Neuronal stem cell (in vitro differentiated cells): ENCODE results near the gene C9orf78.
A peak's percentile ranks its signal among the peaks of the same experiment; 100 is the strongest.

Experiments
- DNase-seq: peaks from one replicate; pipeline ENCODE4 v3.0.0-alpha.2; 2013; ENCODE audit warnings: low spot score
- H2AFZ ChIP-seq: one replicate; pipeline ENCODE4 v1.6.1; 2013; ENCODE audit warnings: mild to moderate bottlenecking, low read length, inconsistent platforms
- H2AK5ac ChIP-seq: 2 replicates; pipeline ENCODE4 v1.6.1; 2013; ENCODE audit warnings: low read depth, mild to moderate bottlenecking, inconsistent platforms, low read length, moderate library complexity, mixed read lengths
- H2BK120ac ChIP-seq: 2 replicates; pipeline ENCODE4 v1.6.1; 2013; ENCODE audit warnings: low read depth, mild to moderate bottlenecking, inconsistent platforms, low read length, moderate library complexity, mixed read lengths
- H2BK12ac ChIP-seq: one replicate; pipeline ENCODE4 v1.6.1; 2013; ENCODE audit warnings: low read length, inconsistent platforms
- H2BK15ac ChIP-seq: 2 replicates; pipeline ENCODE4 v1.6.1; 2013; ENCODE audit warnings: mild to moderate bottlenecking, low read length, inconsistent platforms, mixed read lengths
- H2BK5ac ChIP-seq: one replicate; pipeline ENCODE4 v1.6.1; 2013; ENCODE audit warnings: inconsistent platforms, mild to moderate bottlenecking, low read length, moderate library complexity
- H3K14ac ChIP-seq: one replicate; pipeline ENCODE4 v1.6.1; 2013; ENCODE audit warnings: low read length, inconsistent platforms
- H3K18ac ChIP-seq: 2 replicates; pipeline ENCODE4 v1.6.1; 2013; ENCODE audit warnings: low read length, inconsistent platforms
- H3K23ac ChIP-seq: 2 replicates; pipeline ENCODE4 v1.6.1; 2013; ENCODE audit warnings: low read depth, mild to moderate bottlenecking, mixed read lengths, low read length, inconsistent platforms; ENCODE audit not compliant: poor library complexity
- H3K27ac ChIP-seq: replicated peaks from 3 replicates; pipeline ENCODE4 v1.5.1; 2013; ENCODE audit warnings: low read length, inconsistent platforms
- H3K27me3 ChIP-seq, 3 experiments: 2 replicates each; pipeline ENCODE4 v1.6.1; 2013; ENCODE audit warnings: low read length in 3 of 3, mild to moderate bottlenecking in 2 of 3, inconsistent platforms in 1 of 3, low read depth in 1 of 3, mixed read lengths in 1 of 3, moderate library complexity in 1 of 3; ENCODE audit not compliant: control insufficient read depth in 3 of 3, insufficient read depth in 3 of 3
- H3K36me3 ChIP-seq, 2 donors: replicated peaks in 1 of 2; 2 replicates each; pipeline ENCODE4 v1.6.1; 2013; ENCODE audit warnings: low read length in 2 of 2; ENCODE audit not compliant: control insufficient read depth in 2 of 2, insufficient read depth in 2 of 2
- H3K4ac ChIP-seq: 2 replicates; pipeline ENCODE4 v1.6.1; 2013; ENCODE audit warnings: inconsistent platforms, mild to moderate bottlenecking, low read length, moderate library complexity
- H3K4me1 ChIP-seq, 2 donors: 1 replicate in 1 of 2; 2 replicates in 1 of 2; pipeline ENCODE4 v1.6.1; 2013; ENCODE audit warnings: low read length in 2 of 2, low read depth in 1 of 2; ENCODE audit not compliant: control insufficient read depth in 2 of 2, insufficient read depth in 1 of 2
- H3K4me2 ChIP-seq: one replicate; pipeline ENCODE4 v1.6.1; 2013; ENCODE audit warnings: mild to moderate bottlenecking, low read length, inconsistent platforms; ENCODE audit not compliant: insufficient read depth, poor library complexity, severe bottlenecking
- H3K4me3 ChIP-seq, 2 donors: 2 replicates each; pipeline ENCODE4 v1.5.1; 2013; ENCODE audit warnings: low read length in 2 of 2, mild to moderate bottlenecking in 2 of 2, inconsistent platforms in 1 of 2, moderate library complexity in 1 of 2
- H3K79me1 ChIP-seq: one replicate; pipeline ENCODE4 v1.6.1; 2013; ENCODE audit warnings: low read depth, mild to moderate bottlenecking, inconsistent platforms, low read length, moderate library complexity
- H3K9ac ChIP-seq: one replicate; pipeline ENCODE4 v1.6.1; 2013; ENCODE audit warnings: mild to moderate bottlenecking, low read depth, low read length, inconsistent platforms; ENCODE audit not compliant: poor library complexity
- H3K9me3 ChIP-seq, 2 donors: replicated peaks in 1 of 2; 2 replicates each; pipeline versions ENCODE3 to v1.6.1; 2013; ENCODE audit warnings: low read length in 2 of 2, mild to moderate bottlenecking in 2 of 2, inconsistent platforms in 1 of 2, low read depth in 1 of 2, mixed read lengths in 1 of 2, moderate library complexity in 1 of 2; ENCODE audit not compliant: control insufficient read depth in 2 of 2, insufficient read depth in 1 of 2
- H4K8ac ChIP-seq: one replicate; pipeline ENCODE4 v1.6.1; 2013; ENCODE audit warnings: low read depth, mild to moderate bottlenecking, inconsistent platforms, low read length, moderate library complexity
- H4K91ac ChIP-seq: one replicate; pipeline ENCODE4 v1.6.1; 2013; ENCODE audit warnings: low read length, low read depth, mild to moderate bottlenecking, inconsistent platforms; ENCODE audit not compliant: poor library complexity
- WGBS, 2 donors: extraction: QIAGEN DNeasy Blood & Tissue Kit; methylation state at CpG; one replicate each; pipeline ENCODE4 v1.1.7; 2013; ENCODE audit warnings: missing lambda C conversion rate in 2 of 2, mixed read lengths in 1 of 2; ENCODE audit not compliant: insufficient read length in 2 of 2, insufficient replicate concordance in 1 of 2; ENCODE audit errors: extremely low coverage in 2 of 2; 5-methylcytosine and 5-hydroxymethylcytosine counted together
- small RNA-seq: library from polyadenylated mRNA; stranded (forward); fragments of <200 nt; extraction: miRNeasy Mini kit (QIAGEN cat#:217004); gene quantifications from one replicate; pipeline ENCODE3, GENCODE V24; 2013; ENCODE audit not compliant: insufficient read depth

The C9orf78 gene

DNA sequence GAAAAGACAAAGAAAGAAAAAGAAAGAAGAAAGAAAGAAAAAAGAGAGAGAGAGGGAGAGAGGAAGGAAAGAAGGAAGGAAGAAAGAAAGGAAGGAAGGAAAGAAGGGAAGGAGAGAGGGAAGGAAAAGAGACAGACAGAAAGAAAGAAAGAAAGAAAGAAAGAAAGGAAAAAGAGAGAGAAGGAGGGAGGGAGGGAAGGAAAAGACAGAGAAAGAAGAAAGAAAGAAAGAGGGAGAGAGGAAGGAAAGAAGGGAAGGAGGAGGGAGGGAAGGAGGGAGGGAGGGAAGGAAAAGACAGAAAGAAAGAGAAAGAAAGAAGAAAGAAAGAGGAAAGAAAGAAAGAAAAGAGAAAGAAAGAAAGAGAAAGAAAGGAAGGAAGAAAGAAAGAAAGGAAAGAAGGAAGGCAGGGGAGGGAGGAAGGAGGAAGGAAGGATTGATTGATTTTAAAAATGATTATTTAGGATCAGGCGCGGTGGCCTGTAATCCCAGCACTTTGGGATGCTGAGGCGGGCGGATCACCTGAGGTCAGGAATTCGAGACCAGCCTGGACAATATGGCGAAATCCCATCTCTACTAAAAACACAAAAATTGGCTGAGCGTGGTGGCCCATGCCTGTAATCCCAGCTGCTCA lies 55.4 kb downstream of the C9orf78 start:
- no peaks in the 10 kb centered on the region for H3K27me3 ChIP-seq
- no CpG with 5 or more reads among the region's 7 CpGs for WGBS, 2 donors
- no peak for DNase-seq
- no peak overlapping the region for H2BK5ac ChIP-seq
- no peak overlapping the region for H3K9ac ChIP-seq
- no peak overlapping the region for H3K18ac ChIP-seq
- no peak overlapping the region for H4K8ac ChIP-seq
- no peak overlapping the region for H3K4me2 ChIP-seq
- no peak overlapping the region for H3K4me3 ChIP-seq
- H3K4me1 ChIP-seq = peaks cover 5 to 7% of the 10 kb centered on the region in 2 donors
- no peak overlapping the region for H3K27ac ChIP-seq
- no peak overlapping the region for H2BK15ac ChIP-seq
- no peaks in the 10 kb centered on the region for H3K36me3 ChIP-seq
- H2BK12ac ChIP-seq = no peak overlapping the region
- H2BK120ac ChIP-seq = no peak overlapping the region
- no peak overlapping the region for H2AK5ac ChIP-seq
- no peak overlapping the region for H4K91ac ChIP-seq
- H3K23ac ChIP-seq = no peak overlapping the region
- H3K4ac ChIP-seq = no peak overlapping the region
- H3K79me1 ChIP-seq = no peaks in the 10 kb centered on the region
- H2AFZ ChIP-seq = no peak overlapping the region
- H3K9me3 ChIP-seq = no peaks in the 10 kb centered on the region
- no peak overlapping the region for H3K14ac ChIP-seq

DNA sequence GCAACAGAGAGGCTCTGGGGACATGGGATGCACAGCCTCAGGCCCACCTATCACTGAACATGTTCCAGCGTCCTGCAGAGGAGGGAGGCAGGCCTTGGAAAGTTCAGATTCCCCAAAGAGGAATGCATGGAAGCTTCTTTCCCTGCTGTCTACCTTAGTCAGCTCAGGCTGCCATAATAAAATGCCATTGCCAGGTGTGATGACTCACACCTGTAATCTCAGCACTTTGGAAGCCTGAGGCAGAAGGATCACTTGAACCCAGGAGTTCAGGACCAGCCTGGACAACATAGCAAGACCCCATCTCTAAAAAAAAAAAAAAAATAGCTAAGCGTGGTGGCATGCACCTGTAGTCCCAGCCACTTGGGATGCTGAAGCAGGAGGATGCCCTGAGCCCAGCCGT lies 56.6 kb downstream of the C9orf78 start:
- H2AFZ ChIP-seq = no peak overlapping the region

DNA sequence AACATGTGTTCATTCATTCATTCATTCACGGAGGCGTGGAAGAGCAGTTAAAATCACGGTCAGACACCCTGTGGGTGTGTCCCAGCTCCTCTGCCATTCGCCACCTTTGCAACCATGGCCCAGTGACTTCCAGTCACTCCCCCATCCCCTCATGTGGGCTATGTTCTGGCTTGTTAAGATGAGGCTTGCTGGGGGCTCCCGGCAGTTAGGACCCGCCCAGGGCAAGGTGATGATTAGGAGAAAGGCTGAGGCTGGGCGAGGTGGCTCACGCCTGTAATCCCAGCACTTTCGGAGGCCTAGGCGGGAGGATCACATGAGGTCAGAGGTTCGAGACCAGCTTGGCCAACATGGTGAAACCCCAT lies 57.3 kb downstream of the C9orf78 start:
- Histone ChIP-seq H3K4me1 (peaks cover 5 to 7% of the 10 kb centered on the region in 2 donors), H2BK120ac (no peak overlapping the region), H4K91ac (peak overlapping the region; percentile 43), H3K4me2 (no peak overlapping the region), H3K4me3 (no peak overlapping the region), H4K8ac (no peak overlapping the region), H3K36me3 (no peaks in the 10 kb centered on the region), H2BK5ac (no peak overlapping the region), H2BK12ac (no peak overlapping the region), H3K27me3 (no peaks in the 10 kb centered on the region), H3K79me1 (no peaks in the 10 kb centered on the region), H2AFZ (peak overlapping the region; percentile 91), H2AK5ac (no peak overlapping the region), H3K9me3 (no peaks in the 10 kb centered on the region), H3K4ac (no peak overlapping the region), H3K27ac (no peak overlapping the region), H2BK15ac (no peak overlapping the region), H3K23ac (no peak overlapping the region), H3K14ac (no peak overlapping the region), H3K18ac (no peak overlapping the region), H3K9ac (no peak overlapping the region)
- no CpG with 5 or more reads among the region's 11 CpGs for WGBS, 2 donors
- DNase-seq = no peak

More for the DNA sequence above, 56.6 kb downstream of the C9orf78 start:
- no peak overlapping the region for H3K9ac ChIP-seq
- H2BK12ac ChIP-seq = no peak overlapping the region
- no peaks in the 10 kb centered on the region for H3K79me1 ChIP-seq
- H3K27me3 ChIP-seq = no peaks in the 10 kb centered on the region
- no peak overlapping the region for H3K4ac ChIP-seq
- no peaks in the 10 kb centered on the region for H3K9me3 ChIP-seq
- WGBS, 2 donors = no CpG with 5 or more reads among the region's 3 CpGs
- no peak overlapping the region for H4K91ac ChIP-seq
- H3K14ac ChIP-seq = no peak overlapping the region
- H3K4me2 ChIP-seq = no peak overlapping the region
- H3K4me3 ChIP-seq = no peak overlapping the region
- H4K8ac ChIP-seq = no peak overlapping the region
- H3K36me3 ChIP-seq = no peaks in the 10 kb centered on the region
- no peak overlapping the region for H2BK5ac ChIP-seq
- no peak for DNase-seq
- H2BK15ac ChIP-seq = no peak overlapping the region
- H3K27ac ChIP-seq = no peak overlapping the region
- no peak overlapping the region for H3K18ac ChIP-seq
- no peak overlapping the region for H3K23ac ChIP-seq
- H2BK120ac ChIP-seq = no peak overlapping the region
- no peak overlapping the region for H2AK5ac ChIP-seq
- peaks cover 5 to 7% of the 10 kb centered on the region in 2 donors for H3K4me1 ChIP-seq

Small RNA genes within 50 kb of the gene (small RNA-seq; reads per million reads assigned to genes)
- 4.3 reads per million, percentile 11 among the genes with 10 or more reads in this experiment for gene MIR6855
